HepG2 (cell line): ENCODE results near the gene TMPO. TPM values are rescaled to one million over a fixed set of nuclear protein-coding genes. Genes with fewer than 3 reads are reported as not detected.

Experiments used
- DRAP1 ChIP-seq: IDR thresholded peaks from 2 replicates; pipeline ENCODE4 v1.6.1; 2016; ENCODE audit warnings: missing genetic modification reagents, missing compliant biosample characterization
- KIAA2018 ChIP-seq: sonication (generic); formaldehyde crosslinking; IDR thresholded peaks from 2 replicates; pipeline ENCODE4 v1.5.0; 2020; ENCODE audit warnings: mild to moderate bottlenecking, missing genetic modification reagents, borderline replicate concordance
- RELA ChIP-seq: sonication (generic); formaldehyde crosslinking; IDR thresholded peaks from 2 replicates; pipeline ENCODE4 v1.4.0; 2020; ENCODE audit warnings: missing genetic modification reagents
- STAG1 ChIP-seq: sonication (generic); formaldehyde crosslinking; IDR thresholded peaks from 2 replicates; pipeline ENCODE4 v1.4.0; 2020; ENCODE audit warnings: missing genetic modification reagents
- ZNF407 ChIP-seq: sonication (generic); formaldehyde crosslinking; IDR thresholded peaks from one replicate; pipeline ENCODE4 v1.5.1; 2020; ENCODE audit warnings: mild to moderate bottlenecking, missing genetic modification reagents; ENCODE audit errors: not compliant biosample characterization
- ZNF678 ChIP-seq: sonication (generic); formaldehyde crosslinking; IDR thresholded peaks from 2 replicates; pipeline ENCODE4 v1.4.0; 2020; ENCODE audit warnings: mild to moderate bottlenecking, missing genetic modification reagents
- ZNF691 ChIP-seq: sonication (generic); formaldehyde crosslinking; IDR thresholded peaks from 2 replicates; pipeline ENCODE4 v1.4.0; 2020; ENCODE audit warnings: missing genetic modification reagents, low read depth, mild to moderate bottlenecking, borderline replicate concordance
- polyA plus RNA-seq, 8 experiments: library from polyadenylated mRNA; depleted of rRNA in 3 of 8; stranded (reverse) in 7 of 8; unstranded in 1 of 8; fragments of >200 nt; fragmentation: Illumina TruSeq in 4 of 8; extraction: Trizol in 4 of 8; gene quantifications; 2 replicates each; pipeline versions ENCODE4 v1.2.1 to v1.2.3, GENCODE V29; 2011 to 2016; ENCODE audit warnings: low read depth in 4 of 8, missing spikeins in 1 of 8, mixed read lengths in 1 of 8; ENCODE audit not compliant: insufficient read depth in 1 of 8
- total RNA-seq, 5 experiments: library from RNA; depleted of rRNA; stranded (reverse); fragments of >200 nt; fragmentation: Illumina TruSeq; extraction: Trizol; gene quantifications; 2 replicates each; pipeline ENCODE4 v1.2.3, GENCODE V29; 2016; ENCODE audit warnings: low read depth in 1 of 5

The TMPO gene
- total and polyA plus RNA-seq, 2 of the 13 experiments (the other 11 are each of a cell fraction or from before 2014, with no cell fraction given), result 24.2 to 167 TPM

- TF ChIP-seq ZNF691 (CRISPR knock-in tag), result no peak
- no peak for TF ChIP-seq RELA
- peak; percentile 92 for TF ChIP-seq DRAP1 (CRISPR knock-in tag)
- TF ChIP-seq STAG1 (CRISPR knock-in tag), result 0 out of 2 replicates have a peak, but pooled peaks have one; percentile 9
- TF ChIP-seq KIAA2018, result peak; percentile 52; the same call in 1 of the 2 replicates
- TF ChIP-seq ZNF678 (CRISPR knock-in tag), result peak; percentile 66; the same call in 1 of the 2 replicates
- TF ChIP-seq ZNF407 (CRISPR knock-in tag), result no peak
These were observed at the start of gene TMPO (continued) for GRCh38 chr12:98515287-98516110.
